ENCODE measurements around the gene SERINC2. TPM values are rescaled to one million over a fixed set of nuclear protein-coding genes. Genes with fewer than 3 reads are reported as not detected.

The SERINC2 gene
- total and polyA plus RNA-seq, 2 experiments from 2014 or later: 8.1 to 14.7 TPM

GRCh38 chr1:31437433-31438037, 24.5 kb downstream of the SERINC2 start:
- Histone ChIP-seq H3K27me3 (no peaks in the 10 kb centered on the region), H3K4me3 (no peak overlapping the region), H3K9me3 (ENCODE audit: low read depth) (no peaks in the 10 kb centered on the region), H3K27ac (no peak overlapping the region), H3K36me3 (no peaks in the 10 kb centered on the region), H3K4me1 (ENCODE audit: low read depth) (no peaks in the 10 kb centered on the region)
- no peak for DNase-seq (ENCODE audit: low read depth in 1 of 2, low spot score in 1 of 2)
- TF ChIP-seq CTCF (IDR thresholded peaks at IDR 0.05; ENCODE audit: low read depth, low read length): no peak

GRCh38 chr1:31439276-31439675, 26.3 kb downstream of the SERINC2 start:
- H3K4me1 ChIP-seq (ENCODE audit: low read depth): no peaks in the 10 kb centered on the region
- H3K27me3 ChIP-seq: no peaks in the 10 kb centered on the region
- H3K27ac ChIP-seq: no peak overlapping the region
- no peaks in the 10 kb centered on the region for H3K36me3 ChIP-seq
- H3K9me3 ChIP-seq (ENCODE audit: low read depth): no peaks in the 10 kb centered on the region
- no peak for TF ChIP-seq CTCF (IDR thresholded peaks at IDR 0.05; ENCODE audit: low read depth, low read length)
- DNase-seq (ENCODE audit: low read depth in 1 of 2, low spot score in 1 of 2): no peak
- no peak overlapping the region for H3K4me3 ChIP-seq

DNA sequence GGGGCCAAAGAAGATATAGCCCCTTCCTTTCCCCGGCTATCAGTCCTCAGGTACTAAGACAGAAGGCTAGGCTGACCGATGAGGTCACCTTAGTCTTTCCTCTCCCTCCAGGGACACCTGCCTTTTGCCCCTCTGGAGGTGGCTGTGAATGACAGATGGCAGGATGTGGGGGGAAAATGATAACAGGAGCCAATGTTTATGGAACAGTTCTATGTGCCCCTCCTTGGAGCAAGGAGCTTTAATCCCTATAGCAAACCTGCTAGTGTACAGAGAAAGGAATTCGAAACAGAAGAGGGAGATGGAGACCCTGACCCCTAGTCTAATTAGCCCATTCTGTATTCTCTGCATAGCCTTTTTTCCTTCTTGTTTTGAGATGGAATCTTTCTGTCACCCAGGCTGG, 28.1 kb downstream of the SERINC2 start:
- Histone ChIP-seq H3K27ac (no peak overlapping the region), H3K36me3 (no peaks in the 10 kb centered on the region), H3K4me1 (ENCODE audit: low read depth) (no peaks in the 10 kb centered on the region), H3K27me3 (no peaks in the 10 kb centered on the region), H3K9me3 (ENCODE audit: low read depth) (no peaks in the 10 kb centered on the region), H3K4me3 (no peak overlapping the region)
- TF ChIP-seq CTCF (IDR thresholded peaks at IDR 0.05; ENCODE audit: low read depth, low read length): no peak
- no peak for DNase-seq (ENCODE audit: low read depth in 1 of 2, low spot score in 1 of 2)

- no peak overlapping the region for H3K4me3 ChIP-seq
- no peak for TF ChIP-seq CTCF (IDR thresholded peaks at IDR 0.05; ENCODE audit: low read depth, low read length)
Measured at GRCh38 chr1:31441558-31441957, 28.5 kb downstream of the SERINC2 start.

GRCh38 chr1:31441970-31442647, 29.1 kb downstream of the SERINC2 start:
- Histone ChIP-seq H3K4me1 (ENCODE audit: low read depth) (no peaks in the 10 kb centered on the region), H3K9me3 (ENCODE audit: low read depth) (no peaks in the 10 kb centered on the region), H3K27ac (no peak overlapping the region), H3K36me3 (no peaks in the 10 kb centered on the region), H3K4me3 (no peak overlapping the region), H3K27me3 (no peaks in the 10 kb centered on the region)
- DNase-seq (ENCODE audit: low read depth in 1 of 2, low spot score in 1 of 2): no peak
- no peak for TF ChIP-seq CTCF (IDR thresholded peaks at IDR 0.05; ENCODE audit: low read depth, low read length)

More at GRCh38 chr1:31441558-31441957, 28.5 kb downstream of the SERINC2 start:
- Histone ChIP-seq H3K9me3 (ENCODE audit: low read depth) (no peaks in the 10 kb centered on the region), H3K27ac (no peak overlapping the region), H3K36me3 (no peaks in the 10 kb centered on the region), H3K27me3 (no peaks in the 10 kb centered on the region), H3K4me1 (ENCODE audit: low read depth) (no peaks in the 10 kb centered on the region)
- DNase-seq (ENCODE audit: low read depth in 1 of 2, low spot score in 1 of 2): no peak

All from cardiac muscle cell (in vitro differentiated cells and primary cell).